ENCODE data around the gene PITPNB. TPM values are rescaled to one million over a fixed set of nuclear protein-coding genes. Genes with fewer than 3 reads are reported as not detected.
A peak's percentile ranks its signal among the peaks of the same experiment; 100 is the strongest.

The PITPNB gene
- total RNA-seq, 6 donors from 2014 or later: 26.6 to 65.9 (median 41.0) TPM

DNA sequence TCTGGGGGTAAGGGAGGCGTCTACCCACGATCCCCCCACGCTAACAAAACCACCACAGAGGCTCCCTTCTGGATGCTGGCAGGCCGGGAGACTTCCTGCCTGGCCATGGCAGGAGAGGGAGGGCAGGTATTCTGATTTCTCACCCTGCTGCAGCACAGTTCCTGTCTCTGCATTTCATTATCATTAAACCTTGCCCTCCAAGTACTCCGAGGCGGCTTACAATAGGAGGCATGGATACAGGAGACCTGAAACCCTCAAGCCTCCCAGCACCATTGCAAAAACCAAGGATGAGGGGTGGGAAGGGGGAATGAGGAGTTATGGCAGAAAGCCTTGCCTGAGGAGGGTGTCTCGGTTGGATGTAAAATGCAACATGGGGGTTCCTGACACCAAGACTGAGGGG, 73.4 kb downstream of the PITPNB start:
- ATAC-seq (ENCODE audit: low FRiP score in 2 of 2) (no peak), DNase-seq (no peak)
- peaks cover 0 to 17% (median 9%) of the 10 kb centered on the region in 4 donors for H3K4me1 ChIP-seq
- WGBS, 2 donors: 76 to 92% methylated on average over 7 of the region's 7 CpGs
- H3K4me3 ChIP-seq: no peak overlapping the region
- no peaks in the 10 kb centered on the region for H3K9me3 ChIP-seq
- no peak overlapping the region for H3K27ac ChIP-seq
- no peak for TF ChIP-seq POLR2A (IDR thresholded peaks at IDR 0.05)
- no peak for TF ChIP-seq EP300 (IDR thresholded peaks at IDR 0.05)
- no peaks in the 10 kb centered on the region for H3K27me3 ChIP-seq
- peaks cover 0 to 17% (median 7%) of the 10 kb centered on the region in 4 donors for H3K36me3 ChIP-seq

DNA sequence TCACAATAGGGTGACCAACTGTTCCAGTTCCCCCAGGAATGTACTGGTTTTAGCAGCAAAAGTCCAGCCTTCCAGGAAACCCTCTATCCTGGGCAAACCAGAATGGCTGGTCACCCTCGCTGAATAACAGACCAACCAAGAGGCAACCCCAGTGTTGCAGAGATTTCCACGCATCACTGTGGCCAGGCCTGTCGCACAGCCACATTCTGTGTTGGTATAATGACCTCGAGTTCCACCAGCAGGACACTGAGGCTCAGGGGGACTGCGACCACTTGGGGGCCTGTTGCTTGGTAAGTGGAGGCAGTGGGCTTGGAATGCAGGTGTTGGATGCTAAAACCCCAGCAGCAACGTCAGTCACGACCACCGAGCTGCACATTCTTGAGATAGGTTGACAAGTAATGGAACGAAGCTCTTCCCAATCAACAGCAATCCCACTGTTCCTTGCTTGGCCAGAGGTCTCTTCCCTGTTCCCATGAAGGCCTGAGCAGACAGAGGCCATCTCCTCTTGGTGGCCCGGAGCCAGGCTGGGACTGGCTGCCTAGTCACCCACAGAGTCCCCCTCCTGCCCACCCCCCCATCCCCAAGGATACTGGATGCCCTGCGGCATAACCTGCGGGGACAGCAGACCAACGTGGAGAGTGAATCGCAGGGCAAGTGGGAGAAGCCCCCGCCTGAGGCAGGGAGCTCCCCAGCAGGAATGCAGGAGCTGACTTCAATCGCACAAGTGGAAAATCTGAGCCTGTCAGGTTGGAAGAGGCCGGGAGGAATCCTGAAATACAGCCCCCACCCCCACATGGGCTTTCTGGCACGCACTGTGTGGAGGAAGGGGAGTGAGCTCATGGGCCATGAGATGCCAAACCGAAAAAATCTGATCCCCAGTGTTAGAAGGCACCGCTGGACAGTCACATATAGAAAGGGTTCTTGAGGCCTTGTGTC, 74.1 kb downstream of the PITPNB start:
- TF ChIP-seq POLR2AphosphoS5 (IDR thresholded peaks at IDR 0.05) (no peak), POLR2A (IDR thresholded peaks at IDR 0.05) (no peak), CTCF (IDR thresholded peaks at IDR 0.05) (no peak), EP300 (IDR thresholded peaks at IDR 0.05) (no peak)
- no peak overlapping the region for H3K4me3 ChIP-seq
- WGBS, 2 donors: 83 to 95% methylated on average over 10 to 20 of the region's 20 CpGs
- H3K9me3 ChIP-seq: no peaks in the 10 kb centered on the region
- peaks cover 0 to 13% (median 7%) of the 10 kb centered on the region in 4 donors for H3K36me3 ChIP-seq
- H3K27ac ChIP-seq: no peak overlapping the region
- H3K4me1 ChIP-seq: peaks cover 0 to 11% (median 4%) of the 10 kb centered on the region in 4 donors
- ATAC-seq (ENCODE audit: low FRiP score in 2 of 2) (no peak), DNase-seq (peak; percentile 9 to 15)
- no peaks in the 10 kb centered on the region for H3K27me3 ChIP-seq

GRCh38 chr22:27844256-27844655, 74.8 kb downstream of the PITPNB start:
- Histone ChIP-seq H3K9me3 (no peaks in the 10 kb centered on the region), H3K27me3 (no peaks in the 10 kb centered on the region), H3K4me1 (peaks cover 0 to 4% (median 0%) of the 10 kb centered on the region in 4 donors), H3K27ac (no peak overlapping the region), H3K4me3 (no peak overlapping the region), H3K36me3 (peaks cover 0 to 13% (median 7%) of the 10 kb centered on the region in 4 donors)
- no peak for DNase-seq
- no peak for TF ChIP-seq POLR2AphosphoS5 (IDR thresholded peaks at IDR 0.05)
- TF ChIP-seq EP300 (IDR thresholded peaks at IDR 0.05): no peak
- WGBS, 2 donors: 92 to 94% methylated on average over 5 to 6 of the region's 6 CpGs
- no peak for ATAC-seq (ENCODE audit: low FRiP score in 2 of 2)

GRCh38 chr22:27843441-27843840, 75.6 kb downstream of the PITPNB start:
- peak; percentile 17 to 24 for DNase-seq
- TF ChIP-seq POLR2A (IDR thresholded peaks at IDR 0.05) (no peak), EP300 (IDR thresholded peaks at IDR 0.05) (no peak), CTCF (IDR thresholded peaks at IDR 0.05) (no peak), POLR2AphosphoS5 (IDR thresholded peaks at IDR 0.05) (no peak)
- Histone ChIP-seq H3K9me3 (no peaks in the 10 kb centered on the region), H3K27me3 (no peaks in the 10 kb centered on the region), H3K4me3 (no peak overlapping the region), H3K36me3 (peaks cover 0 to 9% (median 4%) of the 10 kb centered on the region in 4 donors), H3K4me1 (no peaks in the 10 kb centered on the region), H3K27ac (no peak overlapping the region)
- ATAC-seq (ENCODE audit: low FRiP score in 2 of 2): peak in 1 of 2 donors; percentile 14
- WGBS, 2 donors: 78 to 82% methylated on average over 7 of the region's 7 CpGs

- H3K9me3 ChIP-seq: no peaks in the 10 kb centered on the region
- TF ChIP-seq POLR2AphosphoS5 (IDR thresholded peaks at IDR 0.05) (no peak), CTCF (IDR thresholded peaks at IDR 0.05) (no peak), POLR2A (IDR thresholded peaks at IDR 0.05) (no peak), EP300 (IDR thresholded peaks at IDR 0.05) (no peak)
- DNase-seq (peak in 1 of 2 donors; percentile 4), ATAC-seq (ENCODE audit: low FRiP score in 2 of 2) (peak in 1 of 2 donors; percentile 47)
- no peak overlapping the region for H3K27ac ChIP-seq
- H3K36me3 ChIP-seq: peaks cover 0 to 6% (median 2%) of the 10 kb centered on the region in 4 donors
- no peaks in the 10 kb centered on the region for H3K4me1 ChIP-seq
- 81 to 82% methylated on average over 15 of the region's 15 CpGs for WGBS, 2 donors
- no peak overlapping the region for H3K4me3 ChIP-seq
- no peaks in the 10 kb centered on the region for H3K27me3 ChIP-seq
These were observed 76.2 kb downstream of the PITPNB start for GRCh38 chr22:27842669-27843431.
